ENCODE measurements around the gene QRFP. TPM values are rescaled to one million over a fixed set of nuclear protein-coding genes. Genes with fewer than 3 reads are reported as not detected.
A peak's percentile ranks its signal among the peaks of the same experiment; 100 is the strongest.

Gene QRFP
- total RNA-seq, 4 donors from 2014 or later = not detected

GRCh38 chr9:130938652-130939404, 42.2 kb upstream of the QRFP start, which contains the start of gene FIBCD1:
FIBCD1 (minus strand) TSS chr9:130939247; CDS start chr9:130938607, 640 bp downstream.
- Histone ChIP-seq H3K36me3 (no peaks in the 10 kb centered on the region), H3K9me3 (no peaks in the 10 kb centered on the region), H3K4me1 (peaks cover 30% of the 10 kb centered on the region), H3K4me3 (peak within 1 kb of the TSS; percentile 56), H3K27me3 (peaks cover 100% of the 10 kb centered on the region), H3K27ac (no peak within 1 kb of the TSS)
- peak in 1 of 2 donors; percentile 18 for TF ChIP-seq CTCF (IDR thresholded peaks at IDR 0.05)
- TF ChIP-seq POLR2A (IDR thresholded peaks at IDR 0.05) = no peak
- no peak for TF ChIP-seq EP300 (IDR thresholded peaks at IDR 0.05)
- TF ChIP-seq POLR2AphosphoS5 (IDR thresholded peaks at IDR 0.05) = no peak
- DNase-seq (ENCODE audit: low spot score in 2 of 2) = no peak
- WGBS = under 1% methylated on average over 34 of the region's 98 CpGs

- H3K4me1 ChIP-seq = peaks cover 30% of the 10 kb centered on the region
- H3K9me3 ChIP-seq = no peaks in the 10 kb centered on the region
- H3K27ac ChIP-seq = no peak overlapping the region
- TF ChIP-seq CTCF (IDR thresholded peaks at IDR 0.05) (no peak), POLR2AphosphoS5 (IDR thresholded peaks at IDR 0.05) (no peak), POLR2A (IDR thresholded peaks at IDR 0.05) (no peak), EP300 (IDR thresholded peaks at IDR 0.05) (no peak)
- peak overlapping the region; percentile 56 for H3K4me3 ChIP-seq
- DNase-seq (ENCODE audit: low spot score in 2 of 2) = no peak
- peaks cover 100% of the 10 kb centered on the region for H3K27me3 ChIP-seq
- 10% methylated on average over 7 of the region's 52 CpGs for WGBS
- no peaks in the 10 kb centered on the region for H3K36me3 ChIP-seq
These were observed 41.6 kb upstream of the QRFP start for GRCh38 chr9:130938184-130938651.

GRCh38 chr9:130937146-130938076, 40.8 kb upstream of the QRFP start:
- Histone ChIP-seq H3K4me3 (no peak overlapping the region), H3K9me3 (no peaks in the 10 kb centered on the region), H3K4me1 (peaks cover 36% of the 10 kb centered on the region), H3K27me3 (peaks cover 100% of the 10 kb centered on the region), H3K36me3 (no peaks in the 10 kb centered on the region), H3K27ac (no peak overlapping the region)
- TF ChIP-seq POLR2A (IDR thresholded peaks at IDR 0.05) (no peak), CTCF (IDR thresholded peaks at IDR 0.05) (no peak), EP300 (IDR thresholded peaks at IDR 0.05) (no peak), POLR2AphosphoS5 (IDR thresholded peaks at IDR 0.05) (no peak)
- DNase-seq (ENCODE audit: low spot score in 2 of 2) = no peak
- WGBS = 71% methylated on average over 21 of the region's 23 CpGs

- Histone ChIP-seq H3K36me3 (no peaks in the 10 kb centered on the region), H3K4me3 (no peak overlapping the region), H3K9me3 (no peaks in the 10 kb centered on the region), H3K27me3 (peaks cover 95% of the 10 kb centered on the region), H3K27ac (no peak overlapping the region), H3K4me1 (peaks cover 45% of the 10 kb centered on the region)
- no peak for DNase-seq (ENCODE audit: low spot score in 2 of 2)
- TF ChIP-seq CTCF (IDR thresholded peaks at IDR 0.05) = no peak
- TF ChIP-seq POLR2A (IDR thresholded peaks at IDR 0.05) = no peak
- TF ChIP-seq POLR2AphosphoS5 (IDR thresholded peaks at IDR 0.05) = no peak
- TF ChIP-seq EP300 (IDR thresholded peaks at IDR 0.05) = no peak
- 70% methylated on average over 6 of the region's 12 CpGs for WGBS
These were observed 39.9 kb upstream of the QRFP start for GRCh38 chr9:130936285-130937117.

Measured in suprapubic skin (tissue), 4 donors.